HG02763 (cell line): Measurements from ENCODE around the gene CD46.
"Not testable (repeated sequence)": the region's sequence is repeated elsewhere in the genome, so short reads cannot be mapped to it uniquely, and the experiment has no call there.

ENCODE experiments used
- ATAC-seq: cut with Tn5 transposase; IDR thresholded peaks from one replicate; pipeline ENCODE4 v1.9.1; 2021; ENCODE audit warnings: mild to moderate bottlenecking, moderate library complexity; ENCODE audit not compliant: unreplicated experiment

Gene CD46

GRCh38 chr1:207751790-207752455, at the start of gene CD46:
TSS of gene CD46 (plus strand) at chr1:207752054. CDS start at chr1:207752213, 159 bp downstream.
- peak; percentile 96 for ATAC-seq

DNA sequence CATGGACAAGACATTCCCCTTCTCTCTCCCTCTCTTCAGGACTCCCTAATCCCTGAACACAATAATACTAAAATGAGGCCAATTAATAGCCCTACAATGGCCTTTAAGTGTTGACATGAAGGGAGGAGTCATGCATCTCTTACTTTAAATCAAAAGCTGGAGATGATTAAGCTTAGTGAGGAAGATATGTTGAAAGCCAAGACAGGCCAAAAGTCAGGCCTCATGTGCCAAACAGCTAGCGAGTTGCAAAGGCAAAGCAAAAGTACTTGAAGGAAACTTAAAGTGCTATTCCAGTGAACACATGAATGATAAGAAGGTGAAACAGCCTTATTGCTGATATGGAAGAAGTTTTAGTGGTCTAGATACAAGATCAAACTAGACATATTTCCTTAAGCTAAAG, 49.5 kb upstream of the CD46 start:
- no peak for ATAC-seq

DNA sequence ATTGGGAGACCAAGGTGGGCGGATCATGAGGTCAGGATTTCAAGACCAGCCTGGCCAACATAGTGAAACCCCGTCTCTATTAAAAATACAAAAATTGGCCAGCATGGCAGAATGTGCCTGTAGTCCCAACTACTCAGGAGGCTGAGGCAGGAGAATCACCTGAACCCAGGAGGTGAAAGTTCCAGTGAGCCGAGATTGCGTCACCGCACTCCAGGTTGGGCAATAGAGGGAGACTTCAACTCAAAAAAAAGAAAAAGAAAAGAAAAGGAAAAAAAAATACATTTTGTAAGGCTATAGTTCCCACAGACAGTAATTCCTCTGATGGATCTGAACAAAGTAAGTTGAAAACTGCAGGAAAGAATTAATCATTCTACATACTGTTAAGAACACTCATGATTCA, 48.1 kb upstream of the CD46 start:
- ATAC-seq = no peak

DNA sequence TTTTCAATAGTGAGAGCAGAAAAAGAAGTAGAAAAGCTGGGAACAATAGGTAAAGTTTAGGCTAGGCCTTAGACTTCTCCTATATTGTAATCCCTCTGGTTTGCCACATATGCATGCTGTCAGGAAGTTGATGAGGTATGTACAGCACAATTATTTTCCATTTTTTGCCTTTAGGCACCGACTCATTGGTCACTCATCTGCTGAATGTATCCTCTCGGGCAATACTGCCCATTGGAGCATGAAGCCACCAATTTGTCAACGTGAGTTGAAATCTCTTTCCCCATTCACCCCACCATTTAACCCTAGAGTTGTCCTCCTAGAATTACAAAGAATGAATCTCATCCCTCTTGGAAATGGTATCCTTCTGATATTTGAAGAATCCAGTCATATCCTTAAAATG, 43.9 kb upstream of the CD46 start:
- ATAC-seq = not testable (repeated sequence)

DNA sequence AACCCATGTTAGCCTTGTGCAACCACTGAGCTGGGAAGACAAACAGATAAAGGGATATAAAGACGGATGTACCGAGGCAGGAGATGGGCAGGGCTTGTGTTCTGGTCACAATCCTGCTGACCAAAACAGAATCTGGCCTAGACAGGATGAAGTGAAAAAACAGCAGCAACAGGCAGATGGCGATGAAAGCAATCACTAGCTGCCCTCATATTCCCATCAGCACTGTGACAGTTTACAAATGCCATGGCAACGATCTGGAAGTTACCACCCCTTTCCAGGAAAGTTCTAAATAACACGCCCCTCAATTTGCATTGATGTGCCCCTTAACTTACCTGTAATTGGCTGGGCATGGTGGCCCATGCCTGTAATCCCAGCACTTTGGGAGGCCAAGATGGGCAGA, 40.6 kb upstream of the CD46 start:
- no peak for ATAC-seq

- not testable (repeated sequence) for ATAC-seq
These were observed 39.2 kb upstream of the CD46 start for GRCh38 chr1:207712701-207713100.

DNA sequence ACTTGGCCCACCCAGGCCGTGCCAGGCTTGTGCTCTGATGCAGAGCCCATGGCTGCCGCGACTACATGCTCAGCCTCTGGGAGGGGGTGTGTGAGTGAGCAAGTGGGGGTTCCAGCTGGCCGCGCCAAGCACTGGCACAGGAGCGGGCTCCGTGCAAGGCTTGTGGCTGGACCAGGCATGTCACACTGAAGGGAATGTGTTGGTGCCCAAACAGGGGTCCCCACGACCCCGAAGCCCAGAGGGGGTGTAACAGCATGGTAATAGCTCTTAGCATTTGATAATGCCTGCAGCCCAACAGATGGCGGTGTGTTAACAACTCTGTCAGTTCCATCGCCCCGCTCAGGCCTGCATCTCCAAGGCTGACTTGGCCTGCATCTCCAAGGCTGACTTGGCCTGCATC, 38.3 kb upstream of the CD46 start:
- ATAC-seq = no peak

DNA sequence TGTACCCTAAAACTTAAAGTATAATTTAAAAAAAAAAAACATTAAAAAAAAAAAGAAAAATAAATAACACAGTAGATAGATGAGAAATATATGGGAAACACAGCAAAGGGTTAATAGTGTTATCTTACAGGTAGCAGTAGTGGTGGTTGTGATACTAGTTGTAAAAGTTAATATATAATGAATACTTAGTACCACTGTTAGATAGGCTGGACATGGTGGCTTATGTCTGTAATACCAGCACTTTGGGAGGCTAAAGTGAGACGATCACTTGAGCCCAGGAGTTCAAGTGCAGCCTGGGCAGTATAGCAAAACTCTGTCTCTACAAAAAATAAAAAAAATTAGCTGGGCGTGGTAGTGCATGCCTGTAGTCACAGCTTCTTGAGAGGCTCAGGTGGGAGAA, 32.6 kb upstream of the CD46 start:
- no peak for ATAC-seq

DNA sequence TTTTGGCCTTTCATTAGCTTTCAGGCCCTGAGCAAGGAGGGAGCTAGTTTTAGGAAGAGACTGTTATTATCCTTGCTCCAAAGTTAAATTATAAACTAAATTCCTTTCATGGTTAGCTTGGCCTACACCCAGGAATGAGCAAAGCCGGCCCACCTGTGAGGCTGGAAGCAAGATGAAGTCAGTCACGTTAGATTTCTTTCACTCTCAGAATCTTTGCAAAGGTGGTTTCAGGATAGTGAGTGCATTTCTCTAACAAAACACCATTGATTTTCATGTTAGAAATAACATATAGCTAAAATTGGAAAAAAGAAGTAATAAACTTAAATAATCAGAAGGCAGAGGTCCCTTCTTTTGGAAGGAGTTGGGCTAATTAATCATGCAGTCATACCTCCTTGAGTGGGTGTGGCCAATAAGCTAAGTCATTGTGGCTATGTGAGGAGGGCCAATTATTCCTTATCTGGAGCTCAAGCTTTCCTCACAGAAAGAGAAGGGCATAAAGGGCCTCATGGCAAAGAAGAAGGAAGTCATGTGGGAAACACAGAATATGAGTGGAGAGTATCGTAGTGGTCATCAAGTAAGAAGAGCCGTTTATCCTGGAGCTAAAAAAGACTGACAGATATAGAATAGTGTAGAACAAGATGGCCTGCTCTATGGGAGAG, 23.5 kb upstream of the CD46 start:
- not testable (repeated sequence) for ATAC-seq

- not testable (repeated sequence) for ATAC-seq
These were observed 14.2 kb upstream of the CD46 start for GRCh38 chr1:207737503-207738157.

DNA sequence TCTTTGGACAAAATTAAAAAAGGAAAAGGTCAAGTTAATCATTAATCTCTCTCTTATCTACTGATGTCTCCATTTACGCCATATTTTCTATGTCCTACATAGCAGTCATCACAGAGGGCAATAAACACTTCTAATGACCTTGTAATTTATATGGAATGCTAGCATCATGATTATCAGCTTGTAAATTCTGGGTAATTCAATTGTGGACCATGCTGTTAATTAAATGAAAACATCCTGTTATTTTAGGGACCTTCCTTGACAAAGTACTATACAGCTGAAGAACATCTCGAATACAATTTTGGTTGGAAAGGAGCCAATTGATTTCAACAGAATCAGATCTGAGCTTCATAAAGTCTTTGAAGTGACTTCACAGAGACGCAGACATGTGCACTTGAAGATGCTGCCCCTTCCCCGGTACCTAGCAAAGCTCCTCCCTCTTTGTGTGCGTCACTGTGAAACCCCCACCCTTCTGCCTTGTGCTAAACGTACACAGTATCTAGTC, 13.6 kb upstream of the CD46 start:
- ATAC-seq = not testable (repeated sequence)

GRCh38 chr1:207740207-207740606, 11.6 kb upstream of the CD46 start:
- no peak for ATAC-seq

- ATAC-seq = no peak
These were observed 8.9 kb upstream of the CD46 start for GRCh38 chr1:207742850-207743555.

DNA sequence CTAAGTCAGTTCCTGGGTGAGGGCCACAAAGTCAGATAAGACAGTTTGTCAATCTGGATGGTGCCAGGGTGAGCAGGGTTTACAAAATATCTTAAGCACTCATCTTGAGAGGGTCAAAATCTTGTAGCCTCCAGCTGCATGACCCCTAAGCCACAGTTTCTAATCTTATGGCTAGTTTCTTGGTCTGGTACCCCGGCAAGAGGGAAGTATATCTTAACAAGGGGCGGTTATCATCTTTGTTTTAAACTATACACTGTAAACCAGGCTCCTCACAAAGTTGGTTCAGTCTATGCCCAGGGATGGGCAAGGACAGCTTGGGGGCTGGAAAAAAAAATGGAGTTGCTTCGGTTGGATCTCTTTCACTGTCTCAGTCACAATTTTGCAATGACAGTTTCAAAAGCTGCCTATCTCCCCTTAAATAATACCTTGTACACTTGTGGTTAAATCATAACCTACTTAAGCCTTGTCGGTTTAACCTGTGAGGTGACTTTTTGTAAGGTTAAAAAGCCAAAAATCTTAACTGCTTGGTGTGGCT, 7.8 kb upstream of the CD46 start:
- ATAC-seq = no peak

DNA sequence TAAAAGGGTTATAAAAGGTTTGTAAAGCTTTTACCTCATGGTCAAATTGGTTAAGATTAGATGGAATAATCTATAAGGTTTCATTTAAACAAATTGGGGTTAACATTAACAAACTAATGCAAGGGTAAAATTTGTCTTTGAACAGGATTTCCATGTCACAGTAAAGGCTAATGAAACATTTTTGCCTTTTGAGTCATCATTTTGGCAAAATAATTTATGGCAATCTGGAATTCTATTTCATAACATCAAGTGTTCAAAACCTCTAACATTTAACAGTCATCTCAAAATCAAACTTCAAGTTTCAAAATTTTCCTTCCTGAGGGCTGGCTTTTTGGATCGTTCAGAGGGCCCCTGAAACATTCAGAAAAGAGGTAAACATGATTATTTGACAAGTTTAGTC, 6.6 kb upstream of the CD46 start:
- no peak for ATAC-seq

- ATAC-seq = no peak
These were observed 5.8 kb upstream of the CD46 start for GRCh38 chr1:207745839-207746767.

DNA sequence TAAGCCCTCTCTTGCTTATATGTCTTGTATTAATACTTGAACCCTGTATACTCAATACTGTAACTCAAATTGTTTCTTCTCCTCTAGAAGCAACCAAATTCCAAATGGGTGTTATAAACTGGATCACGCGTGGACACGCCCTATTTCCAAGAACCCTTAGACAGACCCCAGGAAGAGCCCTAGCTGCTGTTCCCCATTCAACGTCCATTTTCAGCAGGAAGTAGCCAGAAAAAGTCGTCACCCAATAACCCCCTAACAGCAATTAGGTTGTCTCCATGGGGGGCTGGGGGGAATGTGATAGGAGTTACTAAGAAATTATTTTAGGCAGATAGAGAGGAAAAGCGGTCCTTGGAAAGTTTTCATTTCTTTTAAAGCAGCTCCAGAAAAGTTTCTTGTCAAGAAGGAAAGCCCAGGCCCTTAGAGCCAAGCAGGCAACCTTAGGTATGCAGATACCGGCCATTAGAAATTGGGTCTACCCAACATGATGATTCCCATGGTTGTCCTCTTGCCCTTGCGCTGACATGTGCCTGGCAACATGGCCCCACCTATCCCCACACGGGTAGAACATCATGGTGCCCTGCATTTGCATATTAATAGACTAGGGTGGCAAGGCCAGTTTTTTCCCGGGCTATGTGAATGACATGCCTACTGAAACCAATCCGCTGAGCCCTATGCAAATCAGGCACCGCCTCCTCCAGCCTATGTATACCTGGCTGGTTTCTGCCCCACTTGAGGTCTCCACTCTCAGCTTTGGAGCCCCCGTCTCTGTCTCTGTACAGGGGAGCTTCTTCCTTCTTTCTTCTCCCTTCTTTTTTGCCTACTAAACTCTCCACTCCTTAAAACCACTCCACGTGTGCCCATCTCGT, 4.0 kb upstream of the CD46 start:
- ATAC-seq = no peak

DNA sequence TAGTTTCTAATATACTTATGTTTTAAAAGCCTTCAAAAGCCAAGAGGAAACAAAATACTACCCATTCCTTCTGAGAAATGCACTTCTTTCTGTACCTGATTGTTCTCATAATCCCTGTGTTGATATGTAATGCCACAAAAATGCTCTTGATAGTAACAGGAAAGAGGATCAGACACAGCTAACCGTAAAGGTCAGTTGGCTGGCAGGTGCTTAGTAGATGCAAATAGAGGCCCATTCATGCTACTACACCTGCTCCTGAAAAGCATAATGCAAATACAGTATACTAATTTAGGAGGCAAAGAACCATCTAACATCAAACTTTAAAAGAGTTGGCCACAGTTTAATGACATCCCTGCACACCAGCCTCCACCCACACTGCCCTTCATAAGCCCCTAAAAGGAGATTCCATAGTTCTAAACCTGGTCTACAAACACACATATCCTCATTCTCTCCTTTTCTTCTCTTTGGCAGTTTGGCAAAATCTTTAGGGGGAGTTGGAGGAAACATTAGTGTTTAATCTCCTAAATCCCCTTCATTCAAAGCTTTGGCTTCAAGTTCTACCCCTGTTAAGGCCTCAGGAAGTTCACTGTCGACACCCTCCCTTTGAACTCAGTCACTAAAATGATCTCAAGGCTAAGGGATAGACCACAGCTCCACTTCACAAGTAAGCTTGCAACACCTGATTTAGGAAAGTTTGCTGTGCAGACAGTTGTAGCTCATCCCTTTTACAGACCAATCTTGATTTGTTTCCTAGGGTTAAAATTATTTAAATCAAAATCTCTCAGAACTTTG, 2.9 kb upstream of the CD46 start:
- ATAC-seq = no peak
